Esophagus squamous epithelium (tissue), 5 donors: Measurements from ENCODE around the gene ZFP36L2. TPM values are rescaled to one million over a fixed set of nuclear protein-coding genes. Genes with fewer than 3 reads are reported as not detected.
A peak's percentile ranks its signal among the peaks of the same experiment; 100 is the strongest.

Source experiments
- DNase-seq: peaks from one replicate; lab custom pipeline; 2025; lab: John Stamatoyannopoulos, UW
- H3K27ac ChIP-seq, 4 donors: fragments of 200-600 bp; sonication (generic); one replicate each; pipeline ENCODE4 v1.5.1; 2016 to 2019; ENCODE audit warnings: mild to moderate bottlenecking in 1 of 4
- H3K27me3 ChIP-seq, 4 donors: fragments of 200-600 bp; sonication (generic); 1 replicate in 3 of 4; 2 replicates in 1 of 4; pipeline versions ENCODE4 v1.5.1 to v1.6.0; 2017 to 2021; ENCODE audit warnings: antibody characterized with exemption in 1 of 4
- H3K36me3 ChIP-seq, 3 donors: fragments of 200-600 bp; sonication (generic); one replicate each; pipeline ENCODE4 v1.5.1; 2016 to 2019
- H3K4me1 ChIP-seq, 3 donors: fragments of 200-600 bp; sonication (generic); one replicate each; pipeline ENCODE4 v1.5.1; 2017 to 2019
- H3K4me3 ChIP-seq, 4 donors: fragments of 200-600 bp; sonication (generic); 1 replicate in 3 of 4; 2 replicates in 1 of 4; pipeline ENCODE4 v1.5.1; 2016 to 2019; ENCODE audit warnings: mild to moderate bottlenecking in 2 of 4, moderate library complexity in 1 of 4
- H3K9me3 ChIP-seq, 3 donors: fragments of 200-600 bp; sonication (generic); one replicate each; pipeline ENCODE4 v1.5.1; 2016 to 2019
- POLR2A ChIP-seq, 4 donors: fragments of 450-650 bp; IDR thresholded peaks; one replicate each; pipeline ENCODE4 v1.6.1; 2017; ENCODE audit warnings: antibody characterized with exemption in 4 of 4, mild to moderate bottlenecking in 4 of 4, moderate library complexity in 3 of 4
- WGBS, 2 donors: methylation state at CpG; one replicate each; pipeline ENCODE4 v1.1.5; 2018; 5-methylcytosine and 5-hydroxymethylcytosine counted together
- intact Hi-C: fragments of 100-400 bp; cut with DNase I; formaldehyde crosslinking; loops from one replicate; pipeline ENCODE4 v1.15.0; 2022
- total RNA-seq, 4 donors: library from RNA; depleted of rRNA; stranded (reverse); fragments of >200 nt; gene quantifications; one replicate each; pipeline ENCODE4 v1.1.0, GENCODE V29; 2016
- TF ChIP-seq, protein P1 (sequence below), 6 experiments: fragments of 450-650 bp in 4 of 6; fragments of 200-600 bp in 2 of 6; sonication (generic) in 2 of 6; IDR thresholded peaks; one replicate each; pipeline ENCODE4 v1.5.1; 2016 to 2019; ENCODE audit warnings: antibody characterized with exemption in 6 of 6, mild to moderate bottlenecking in 4 of 6, moderate library complexity in 4 of 6
- donor health status: DM: yes; HTN: yes; CAD: no.

ZFP36L2 gene
- total RNA-seq, 4 donors from 2014 or later, result 26.6 to 87.7 (median 41.8) TPM

DNA sequence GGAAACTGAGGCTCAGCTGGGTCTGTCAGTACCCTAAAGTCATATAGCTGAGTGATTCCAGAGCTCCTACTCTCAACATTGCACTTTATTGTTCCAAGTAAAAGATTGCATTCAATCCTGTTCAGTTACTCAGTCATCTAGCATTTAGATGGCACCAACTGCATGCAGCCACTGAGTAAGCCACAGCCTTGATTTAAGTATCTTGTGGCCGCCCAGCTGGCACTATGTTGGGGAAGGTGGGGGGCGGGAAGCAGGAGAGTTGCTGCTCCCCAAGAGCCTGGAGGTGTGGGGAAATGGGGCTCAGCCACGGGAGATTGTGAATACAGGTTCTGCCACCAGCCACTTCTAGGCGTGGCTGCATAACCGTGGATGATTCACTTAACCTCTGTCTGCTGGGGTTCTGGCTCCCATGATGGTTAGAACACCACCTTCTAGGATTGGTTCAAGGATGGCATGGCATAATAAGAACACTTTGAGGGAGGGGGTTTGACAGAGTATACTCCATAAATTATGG is 17.1 kb downstream of the ZFP36L2 start:
- no peaks in the 10 kb centered on the region for H3K27me3 ChIP-seq
- no peaks in the 10 kb centered on the region for H3K36me3 ChIP-seq
- H3K4me3 ChIP-seq, result no peak overlapping the region
- peak overlapping the region; percentile 44 to 78 (median 65) for H3K27ac ChIP-seq
- 59 to 63% methylated on average over 2 to 5 of the region's 5 CpGs for WGBS, 2 donors
- intact Hi-C loops, result no loop called here
- no peaks in the 10 kb centered on the region for H3K9me3 ChIP-seq
- no peak for DNase-seq
- TF ChIP-seq, protein P1, sequence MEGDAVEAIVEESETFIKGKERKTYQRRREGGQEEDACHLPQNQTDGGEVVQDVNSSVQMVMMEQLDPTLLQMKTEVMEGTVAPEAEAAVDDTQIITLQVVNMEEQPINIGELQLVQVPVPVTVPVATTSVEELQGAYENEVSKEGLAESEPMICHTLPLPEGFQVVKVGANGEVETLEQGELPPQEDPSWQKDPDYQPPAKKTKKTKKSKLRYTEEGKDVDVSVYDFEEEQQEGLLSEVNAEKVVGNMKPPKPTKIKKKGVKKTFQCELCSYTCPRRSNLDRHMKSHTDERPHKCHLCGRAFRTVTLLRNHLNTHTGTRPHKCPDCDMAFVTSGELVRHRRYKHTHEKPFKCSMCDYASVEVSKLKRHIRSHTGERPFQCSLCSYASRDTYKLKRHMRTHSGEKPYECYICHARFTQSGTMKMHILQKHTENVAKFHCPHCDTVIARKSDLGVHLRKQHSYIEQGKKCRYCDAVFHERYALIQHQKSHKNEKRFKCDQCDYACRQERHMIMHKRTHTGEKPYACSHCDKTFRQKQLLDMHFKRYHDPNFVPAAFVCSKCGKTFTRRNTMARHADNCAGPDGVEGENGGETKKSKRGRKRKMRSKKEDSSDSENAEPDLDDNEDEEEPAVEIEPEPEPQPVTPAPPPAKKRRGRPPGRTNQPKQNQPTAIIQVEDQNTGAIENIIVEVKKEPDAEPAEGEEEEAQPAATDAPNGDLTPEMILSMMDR (IDR thresholded peaks at IDR 0.05), result no peak
- H3K4me1 ChIP-seq, result peaks cover 12 to 30% (median 16%) of the 10 kb centered on the region in 3 donors

DNA sequence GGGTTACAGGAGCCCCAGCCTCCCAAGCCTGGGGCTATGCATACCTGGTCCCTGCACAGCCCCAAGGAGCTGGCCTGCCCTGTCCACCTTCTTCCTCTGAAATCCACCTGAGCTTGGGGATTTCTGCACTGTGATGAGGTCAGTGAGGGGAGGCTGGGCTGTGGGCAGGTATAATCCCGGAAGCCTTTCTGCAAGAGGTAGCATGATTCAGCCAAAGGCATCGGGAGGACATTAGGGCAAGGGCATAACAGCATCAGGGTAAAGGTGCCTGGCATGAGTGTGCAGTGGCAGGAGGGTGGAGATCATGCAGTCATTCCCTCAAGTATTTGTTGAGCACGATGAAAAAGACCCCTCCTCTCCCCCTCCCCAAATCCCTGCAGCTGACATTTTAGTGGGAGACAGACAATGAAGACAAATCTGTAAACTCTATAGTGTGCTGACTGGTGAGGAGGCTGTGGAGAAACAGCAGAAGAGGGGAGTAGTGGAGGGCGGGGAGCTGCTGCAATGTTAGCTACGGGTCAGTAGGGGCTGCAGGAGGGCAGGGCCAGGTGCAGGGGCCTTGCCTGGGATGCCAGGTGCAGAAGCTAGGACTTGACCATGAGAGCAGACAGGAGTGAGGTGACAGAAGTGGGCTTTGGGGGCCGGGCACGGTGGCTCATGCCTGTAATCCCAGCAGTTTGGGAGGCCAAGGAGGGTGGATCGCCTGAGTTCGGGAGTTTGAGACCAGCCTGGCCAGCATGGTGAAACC is 18.7 kb downstream of the ZFP36L2 start:
- TF ChIP-seq, protein P1 (IDR thresholded peaks at IDR 0.05), result no peak
- TF ChIP-seq POLR2A (IDR thresholded peaks at IDR 0.05), result no peak
- Histone ChIP-seq H3K27me3 (no peaks in the 10 kb centered on the region), H3K9me3 (no peaks in the 10 kb centered on the region), H3K4me1 (peaks cover 12 to 30% (median 16%) of the 10 kb centered on the region in 3 donors), H3K4me3 (no peak overlapping the region), H3K36me3 (no peaks in the 10 kb centered on the region), H3K27ac (peak overlapping the region in 2 of 4 donors; percentile 13 to 74)
- no peak for DNase-seq
- WGBS, 2 donors, result 65 to 79% methylated on average over 9 of the region's 9 CpGs
- intact Hi-C loops, result no loop called here

DNA sequence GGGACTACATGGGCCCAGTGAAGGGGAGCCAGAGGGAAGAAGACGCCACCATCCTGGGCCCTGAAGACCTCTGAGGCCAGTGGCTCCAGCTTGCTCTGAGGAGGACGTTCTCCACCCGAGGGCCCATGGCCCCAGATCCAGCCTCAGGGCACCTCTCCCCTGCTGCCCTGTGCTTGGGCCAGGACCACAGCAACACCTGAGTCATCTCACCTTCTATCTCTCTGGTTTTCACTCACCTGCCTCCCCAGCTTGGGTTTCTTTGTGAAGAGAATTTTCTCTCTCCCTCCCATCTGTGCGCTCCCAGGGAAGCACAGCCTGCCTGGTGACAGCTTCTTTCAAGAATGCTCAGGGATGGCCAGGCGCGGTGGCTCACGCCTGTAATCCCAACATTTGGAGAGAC is 19.8 kb downstream of the ZFP36L2 start:
- H3K4me1 ChIP-seq, result peaks cover 12 to 30% (median 16%) of the 10 kb centered on the region in 3 donors
- 100% methylated on average over 3 of the region's 7 CpGs; no CpG with 5 or more reads in 1 of the 2 donors for WGBS, 2 donors
- TF ChIP-seq, protein P1 (IDR thresholded peaks at IDR 0.05), result no peak
- no peak for TF ChIP-seq POLR2A (IDR thresholded peaks at IDR 0.05)
- no peak overlapping the region for H3K4me3 ChIP-seq
- no peak for DNase-seq
- H3K36me3 ChIP-seq, result no peaks in the 10 kb centered on the region
- H3K27me3 ChIP-seq, result no peaks in the 10 kb centered on the region
- H3K9me3 ChIP-seq, result no peaks in the 10 kb centered on the region
- intact Hi-C loops, result no loop called here
- H3K27ac ChIP-seq, result peak overlapping the region in 1 of 4 donors; percentile 36

DNA sequence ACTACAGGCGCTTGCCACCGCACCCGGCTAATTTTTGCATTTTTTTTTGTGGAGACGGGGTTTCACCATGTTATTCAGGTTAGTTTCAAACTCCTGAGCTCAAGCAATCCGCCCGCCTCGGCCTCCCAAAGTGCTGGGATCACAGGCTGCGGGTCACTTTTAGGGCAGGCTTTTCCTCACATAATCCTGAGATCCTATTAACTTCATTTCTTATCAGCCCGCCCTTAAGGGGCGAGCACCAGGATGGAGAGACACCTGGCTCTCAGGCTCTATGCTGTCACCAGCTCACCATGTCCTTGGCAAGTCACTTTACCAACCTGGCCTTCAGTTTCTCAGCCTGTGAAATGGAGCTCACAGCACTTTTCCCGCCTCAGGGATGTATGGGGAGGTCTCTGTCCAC is 23.0 kb downstream of the ZFP36L2 start:
- DNase-seq, result no peak
- Histone ChIP-seq H3K4me1 (peaks cover 0 to 8% (median 4%) of the 10 kb centered on the region in 3 donors), H3K4me3 (no peak overlapping the region), H3K36me3 (no peaks in the 10 kb centered on the region), H3K9me3 (no peaks in the 10 kb centered on the region), H3K27ac (no peak overlapping the region), H3K27me3 (no peaks in the 10 kb centered on the region)
- TF ChIP-seq POLR2A (IDR thresholded peaks at IDR 0.05), result no peak
- TF ChIP-seq, protein P1 (IDR thresholded peaks at IDR 0.05), result no peak
- WGBS, 2 donors, result 86 to 94% methylated on average over 7 to 10 of the region's 11 CpGs
- intact Hi-C loops, result no loop called here

GRCh38 chr2:43202289-43202688 is 24.1 kb downstream of the ZFP36L2 start:
- intact Hi-C loops, result no loop called here
- Histone ChIP-seq H3K36me3 (no peaks in the 10 kb centered on the region), H3K4me3 (no peak overlapping the region), H3K4me1 (peaks cover 0 to 7% (median 4%) of the 10 kb centered on the region in 3 donors), H3K27me3 (no peaks in the 10 kb centered on the region), H3K27ac (no peak overlapping the region), H3K9me3 (no peaks in the 10 kb centered on the region)
- no peak for TF ChIP-seq POLR2A (IDR thresholded peaks at IDR 0.05)
- TF ChIP-seq, protein P1 (IDR thresholded peaks at IDR 0.05), result no peak
- 66 to 69% methylated on average over 2 of the region's 2 CpGs for WGBS, 2 donors
- no peak for DNase-seq
